Lower lobe of right lung (tissue), 2 donors: ENCODE data around the gene KDM4F. TPM values are rescaled to one million over a fixed set of nuclear protein-coding genes. Genes with fewer than 3 reads are reported as not detected.
"Not testable (repeated sequence)": the region's sequence is repeated elsewhere in the genome, so short reads cannot be mapped to it uniquely, and the experiment has no call there.

Experiments
- ATAC-seq, 2 donors: fragments of 200-7000 bp; cut with Tn5 transposase; one replicate each; pipeline ENCODE4 v1.9.1; 2020 to 2022; ENCODE audit warnings: mild to moderate bottlenecking in 2 of 2, moderate library complexity in 2 of 2
- DNase-seq: peaks from one replicate; pipeline ENCODE4 v3.0.0-alpha.2; 2020
- H3K27ac ChIP-seq: fragments of 200-600 bp; one replicate; pipeline ENCODE4 v1.8.0; 2022
- H3K27me3 ChIP-seq: fragments of 200-600 bp; one replicate; pipeline ENCODE4 v1.8.0; 2022; ENCODE audit warnings: low read depth
- H3K36me3 ChIP-seq: fragments of 200-600 bp; one replicate; pipeline ENCODE4 v1.8.0; 2022; ENCODE audit warnings: mild to moderate bottlenecking
- H3K4me1 ChIP-seq: fragments of 200-600 bp; one replicate; pipeline ENCODE4 v1.8.0; 2022
- H3K4me3 ChIP-seq: fragments of 200-600 bp; one replicate; pipeline ENCODE4 v1.8.0; 2022; ENCODE audit warnings: mild to moderate bottlenecking
- H3K9me3 ChIP-seq: fragments of 200-600 bp; one replicate; pipeline ENCODE4 v1.8.0; 2022
- intact Hi-C: fragments of 100-400 bp; cut with DNase I; formaldehyde crosslinking; loops from one replicate; pipeline ENCODE4 v1.11.0; 2022
- total RNA-seq: library from RNA; stranded (reverse); fragmentation: NEBNext Ultra II Directional; extraction: Animal tissue kit (Norgen Biotek cat#: 25700); gene quantifications from one replicate; pipeline ENCODE4 v1.2.1, GENCODE V29; 2021
- TF ChIP-seq, protein P1 (sequence below): fragments of 200-600 bp; IDR thresholded peaks from one replicate; pipeline ENCODE4 v1.8.0; 2022; ENCODE audit warnings: antibody characterized with exemption, mild to moderate bottlenecking
- donor health status: DM: no; HTN: yes; CAD: no; lungs with severe emphysema.

Gene KDM4F
- total RNA-seq, 1 donor from 2014 or later = not detected

DNA sequence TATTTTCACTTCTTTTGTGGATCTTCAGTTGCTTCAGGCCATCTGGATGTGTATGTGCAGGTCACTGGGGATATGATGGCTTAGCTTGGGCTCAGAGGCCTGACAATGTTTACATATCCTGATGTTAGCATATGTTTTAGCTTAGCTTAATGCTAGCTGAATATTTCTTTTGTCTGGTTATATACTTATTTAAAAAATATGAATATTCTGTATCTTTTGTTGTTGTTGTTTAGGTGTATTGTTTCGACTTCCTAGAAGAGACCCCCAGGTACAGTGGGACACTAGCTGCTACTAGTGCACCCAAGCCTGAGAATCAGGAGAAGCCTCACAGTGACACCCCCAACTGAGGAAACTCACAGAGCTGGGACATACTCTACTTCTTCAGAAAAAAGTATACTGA is 24.3 kb upstream of the KDM4F start, which contains the start of gene KDM4E:
KDM4E (plus strand) TSS at position 301 of the 400 bp plus-strand sequence. CDS start 300 bp downstream, outside the sequence.
- Histone ChIP-seq H3K27me3 (no peaks in the 10 kb centered on the region), H3K27ac (no peak within 1 kb of the TSS), H3K4me3 (no peak within 1 kb of the TSS), H3K36me3 (no peaks in the 10 kb centered on the region), H3K9me3 (no peaks in the 10 kb centered on the region), H3K4me1 (no peaks in the 10 kb centered on the region)
- TF ChIP-seq, protein P1, sequence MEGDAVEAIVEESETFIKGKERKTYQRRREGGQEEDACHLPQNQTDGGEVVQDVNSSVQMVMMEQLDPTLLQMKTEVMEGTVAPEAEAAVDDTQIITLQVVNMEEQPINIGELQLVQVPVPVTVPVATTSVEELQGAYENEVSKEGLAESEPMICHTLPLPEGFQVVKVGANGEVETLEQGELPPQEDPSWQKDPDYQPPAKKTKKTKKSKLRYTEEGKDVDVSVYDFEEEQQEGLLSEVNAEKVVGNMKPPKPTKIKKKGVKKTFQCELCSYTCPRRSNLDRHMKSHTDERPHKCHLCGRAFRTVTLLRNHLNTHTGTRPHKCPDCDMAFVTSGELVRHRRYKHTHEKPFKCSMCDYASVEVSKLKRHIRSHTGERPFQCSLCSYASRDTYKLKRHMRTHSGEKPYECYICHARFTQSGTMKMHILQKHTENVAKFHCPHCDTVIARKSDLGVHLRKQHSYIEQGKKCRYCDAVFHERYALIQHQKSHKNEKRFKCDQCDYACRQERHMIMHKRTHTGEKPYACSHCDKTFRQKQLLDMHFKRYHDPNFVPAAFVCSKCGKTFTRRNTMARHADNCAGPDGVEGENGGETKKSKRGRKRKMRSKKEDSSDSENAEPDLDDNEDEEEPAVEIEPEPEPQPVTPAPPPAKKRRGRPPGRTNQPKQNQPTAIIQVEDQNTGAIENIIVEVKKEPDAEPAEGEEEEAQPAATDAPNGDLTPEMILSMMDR = no peak
- ATAC-seq (no peak), DNase-seq (no peak)
- intact Hi-C loops = no loop called here

DNA sequence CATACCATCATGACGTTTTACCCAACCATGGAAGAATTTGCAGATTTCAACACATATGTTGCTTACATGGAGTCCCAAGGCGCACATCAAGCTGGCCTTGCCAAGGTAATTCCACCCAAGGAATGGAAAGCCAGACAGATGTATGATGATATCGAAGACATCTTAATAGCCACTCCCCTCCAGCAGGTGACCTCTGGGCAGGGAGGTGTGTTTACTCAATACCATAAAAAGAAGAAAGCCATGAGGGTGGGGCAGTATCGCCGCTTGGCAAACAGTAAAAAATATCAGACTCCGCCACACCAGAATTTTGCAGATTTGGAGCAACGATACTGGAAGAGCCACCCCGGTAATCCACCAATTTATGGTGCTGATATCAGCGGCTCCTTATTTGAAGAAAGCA is 23.6 kb upstream of the KDM4F start:
- H3K4me3 ChIP-seq, ATAC-seq, H3K4me1 ChIP-seq, intact Hi-C loops, H3K9me3 ChIP-seq, DNase-seq, H3K36me3 ChIP-seq, H3K27me3 ChIP-seq, H3K27ac ChIP-seq: not testable (repeated sequence)

DNA sequence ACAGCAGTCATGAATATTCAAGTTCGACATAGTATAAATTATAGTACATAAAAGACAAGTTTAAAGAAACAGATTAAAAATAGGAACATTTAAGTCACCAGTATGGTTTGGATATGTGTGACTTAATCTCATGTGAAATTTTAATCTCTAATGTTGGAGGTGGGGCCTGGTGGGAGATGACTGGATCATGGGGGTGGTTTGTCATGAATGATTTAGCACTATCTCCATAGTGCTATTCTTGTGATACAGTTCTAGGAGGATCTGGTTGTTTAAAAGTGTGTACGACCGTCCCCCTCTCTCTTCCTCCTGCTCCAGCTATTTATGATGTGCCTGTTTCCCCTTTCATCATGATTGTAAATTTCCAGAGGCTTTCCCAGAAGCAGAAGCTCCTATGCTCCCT is 20.9 kb upstream of the KDM4F start:
- Histone ChIP-seq H3K9me3 (no peaks in the 10 kb centered on the region), H3K4me3 (no peak overlapping the region), H3K27me3 (no peaks in the 10 kb centered on the region), H3K4me1 (no peaks in the 10 kb centered on the region), H3K36me3 (no peaks in the 10 kb centered on the region), H3K27ac (no peak overlapping the region)
- no peak for ATAC-seq
- intact Hi-C loops = no loop called here
- DNase-seq = no peak
- TF ChIP-seq, protein P1 = no peak

DNA sequence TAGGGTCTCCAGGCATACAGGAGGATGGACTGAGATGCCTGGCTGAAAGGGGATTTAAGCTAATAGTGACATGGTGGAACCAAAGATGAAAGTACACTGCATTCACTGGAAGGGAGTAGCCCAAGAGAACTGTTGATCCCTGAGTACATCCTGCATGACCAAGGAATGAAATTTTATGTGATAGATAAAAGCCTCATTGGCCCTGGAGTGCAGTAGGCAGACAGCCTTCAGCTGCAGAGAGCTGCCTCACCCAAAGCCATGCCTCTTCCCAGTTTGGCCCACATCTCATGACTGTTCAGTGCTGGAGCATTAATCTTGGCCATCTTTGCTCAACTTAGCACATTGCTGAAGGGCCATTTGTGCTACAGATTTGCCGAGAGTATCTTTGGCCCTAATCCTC is 16.2 kb upstream of the KDM4F start:
- peaks cover 9% of the 10 kb centered on the region for H3K27me3 ChIP-seq
- H3K36me3 ChIP-seq = no peaks in the 10 kb centered on the region
- no peak for DNase-seq
- H3K4me3 ChIP-seq = no peak overlapping the region
- H3K27ac ChIP-seq = no peak overlapping the region
- TF ChIP-seq, protein P1 = no peak
- no peaks in the 10 kb centered on the region for H3K9me3 ChIP-seq
- ATAC-seq = no peak
- intact Hi-C loops = no loop called here
- H3K4me1 ChIP-seq = no peaks in the 10 kb centered on the region

DNA sequence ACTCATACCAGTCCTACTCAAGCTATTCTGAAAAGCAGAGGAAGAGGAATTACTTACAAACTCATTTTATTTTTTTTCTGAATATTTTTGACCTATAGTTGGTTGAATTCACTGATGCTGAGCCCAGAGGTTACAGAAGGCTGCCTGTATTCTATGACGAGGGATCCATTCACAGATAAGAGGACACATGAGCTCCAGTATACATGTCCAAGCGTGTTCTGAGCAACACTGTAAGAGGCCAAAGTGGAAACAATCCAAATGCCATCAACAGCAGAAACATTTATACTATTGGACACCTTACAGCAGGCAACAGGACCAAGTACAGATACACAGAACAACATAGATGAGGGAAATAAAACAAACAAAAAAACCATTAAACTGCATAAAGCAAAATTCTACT is 13.9 kb upstream of the KDM4F start:
- no peaks in the 10 kb centered on the region for H3K9me3 ChIP-seq
- TF ChIP-seq, protein P1 = no peak
- no peak overlapping the region for H3K4me3 ChIP-seq
- DNase-seq (no peak), ATAC-seq (no peak)
- no peaks in the 10 kb centered on the region for H3K36me3 ChIP-seq
- peaks cover 9% of the 10 kb centered on the region for H3K27me3 ChIP-seq
- no peaks in the 10 kb centered on the region for H3K4me1 ChIP-seq
- intact Hi-C loops = no loop called here
- no peak overlapping the region for H3K27ac ChIP-seq

DNA sequence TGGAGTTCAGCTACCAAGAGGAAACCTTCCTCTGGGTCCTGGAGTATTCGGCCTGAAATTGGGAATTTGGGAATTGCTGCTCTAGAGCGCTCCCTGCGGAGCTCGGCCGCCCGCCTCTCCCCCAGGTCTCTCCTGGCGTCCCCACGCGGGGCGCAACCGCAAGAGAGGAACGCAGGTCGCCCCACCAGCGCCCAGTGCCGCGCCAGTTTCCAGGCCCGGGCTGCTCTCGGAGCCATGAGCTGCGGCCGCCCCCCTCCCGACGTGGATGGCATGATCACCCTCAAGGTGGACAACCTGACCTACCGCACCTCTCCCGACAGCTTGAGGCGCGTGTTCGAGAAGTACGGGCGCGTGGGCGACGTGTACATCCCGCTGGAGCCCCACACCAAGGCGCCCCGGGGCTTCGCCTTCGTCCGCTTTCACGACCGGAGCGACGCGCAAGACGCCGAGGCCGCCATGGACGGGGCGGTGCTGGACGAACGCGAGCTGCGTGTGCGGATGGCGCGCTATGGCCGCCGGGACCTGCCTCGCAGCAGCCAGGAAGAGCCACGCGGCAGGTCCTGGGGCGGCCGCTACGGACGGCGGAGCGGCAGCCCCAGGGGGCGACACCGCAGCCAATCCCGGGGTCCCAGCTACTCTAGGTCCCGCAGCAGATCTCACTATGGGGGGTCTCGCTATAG is 11.7 kb upstream of the KDM4F start:
- DNase-seq, H3K27me3 ChIP-seq: not testable (repeated sequence)
- peak; percentile 23 to 61 for ATAC-seq

More for the DNA sequence above, 11.7 kb upstream of the KDM4F start:
- H3K4me1 ChIP-seq, H3K36me3 ChIP-seq, H3K27ac ChIP-seq, H3K9me3 ChIP-seq, intact Hi-C loops: not testable (repeated sequence)
- H3K4me3 ChIP-seq = peak overlapping the region; percentile 42
